DMS153 (cell line): Measurements from ENCODE around the gene SLC34A1.

Source experiments
- DNase-seq: peaks from one replicate; lab custom pipeline; 2025; lab: John Stamatoyannopoulos, UW

Gene SLC34A1

DNA sequence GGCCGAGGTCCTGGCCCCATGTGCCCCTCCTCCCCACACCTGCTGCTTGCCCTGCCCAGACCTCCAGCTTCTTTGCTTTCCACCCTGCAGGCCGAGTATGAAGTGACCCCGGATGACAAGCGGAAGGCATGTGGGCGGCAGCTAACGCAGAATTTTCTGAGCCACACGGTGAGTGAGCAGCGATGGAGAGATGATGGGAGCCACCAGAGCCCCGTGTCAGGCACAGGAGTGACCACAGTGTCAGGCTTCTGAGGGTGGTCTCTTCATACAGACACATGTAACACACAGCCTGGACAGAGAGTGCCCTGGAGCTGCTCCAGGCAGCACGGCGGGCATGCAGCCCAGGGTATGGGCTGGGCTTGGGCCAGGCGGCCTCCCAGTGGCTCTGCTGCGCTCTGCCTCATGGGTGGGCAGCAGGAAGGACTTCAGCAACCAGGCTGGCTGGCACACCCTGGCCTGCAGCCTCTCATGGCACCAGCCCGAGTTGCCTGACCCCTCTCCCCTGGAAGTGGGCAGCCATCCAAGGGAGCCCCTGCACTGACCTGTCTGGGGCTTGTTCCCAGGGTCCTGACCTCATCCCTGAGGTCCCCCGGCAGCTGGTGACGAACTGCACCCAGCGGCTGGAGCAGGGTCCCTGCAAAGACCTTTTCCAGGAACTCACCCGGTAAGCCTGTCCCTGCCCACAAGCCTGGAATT is 48.1 kb downstream of the SLC34A1 start:
- no peak for DNase-seq

- DNase-seq: no peak
Measured at GRCh38 chr5:177432839-177433657, 48.8 kb downstream of the SLC34A1 start.

DNA sequence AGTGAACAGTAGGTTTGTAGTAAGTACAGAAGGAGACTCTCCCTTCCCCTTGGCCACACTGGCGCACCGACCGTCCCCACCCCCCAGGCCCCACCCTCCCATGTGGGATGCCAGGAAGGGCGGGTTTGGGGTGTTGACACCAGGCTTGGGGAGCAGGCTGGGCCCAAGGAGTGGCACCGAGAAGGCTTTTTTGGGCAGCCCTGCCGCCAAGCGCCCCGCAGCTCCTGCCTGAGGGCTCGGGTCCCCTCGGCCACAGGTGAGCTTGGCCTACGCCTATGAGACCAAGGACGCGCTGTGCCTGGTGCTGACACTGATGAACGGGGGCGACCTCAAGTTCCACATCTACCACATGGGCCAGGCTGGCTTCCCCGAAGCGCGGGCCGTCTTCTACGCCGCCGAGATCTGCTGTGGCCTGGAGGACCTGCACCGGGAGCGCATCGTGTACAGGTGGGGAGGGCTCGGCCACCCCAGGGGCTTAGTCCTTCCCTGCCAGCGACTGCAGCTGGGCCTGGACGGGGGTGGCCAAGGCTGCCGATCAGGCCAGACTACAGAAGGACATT is 49.5 kb downstream of the SLC34A1 start:
- DNase-seq: no peak

GRCh38 chr5:177434437-177434836 is 50.2 kb downstream of the SLC34A1 start:
- DNase-seq: no peak

- no peak for DNase-seq
Measured at GRCh38 chr5:177434942-177435738, 50.9 kb downstream of the SLC34A1 start.

GRCh38 chr5:177435847-177436536 is 51.8 kb downstream of the SLC34A1 start:
- DNase-seq: no peak

DNA sequence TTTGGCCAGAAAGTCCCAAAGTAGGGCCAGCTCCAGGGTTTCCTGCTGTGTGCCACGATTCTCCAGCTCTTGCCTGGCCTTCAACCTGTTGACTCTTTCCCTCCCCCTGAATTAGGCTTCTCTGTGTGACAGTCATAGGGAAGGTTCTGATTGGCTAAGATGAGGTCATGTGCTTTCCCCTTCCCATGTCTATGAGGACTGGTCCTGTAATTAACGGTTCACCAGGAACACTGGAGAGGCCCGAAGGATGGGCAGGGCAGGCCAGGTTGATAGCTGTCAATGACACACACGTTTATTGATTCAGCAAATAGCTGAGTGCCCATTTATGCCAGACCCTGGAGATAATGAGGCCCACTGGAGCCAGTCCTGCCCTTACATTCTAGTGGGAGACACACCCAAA is 53.4 kb downstream of the SLC34A1 start:
- no peak for DNase-seq

GRCh38 chr5:177438468-177438867 is 54.2 kb downstream of the SLC34A1 start:
- DNase-seq: no peak

DNA sequence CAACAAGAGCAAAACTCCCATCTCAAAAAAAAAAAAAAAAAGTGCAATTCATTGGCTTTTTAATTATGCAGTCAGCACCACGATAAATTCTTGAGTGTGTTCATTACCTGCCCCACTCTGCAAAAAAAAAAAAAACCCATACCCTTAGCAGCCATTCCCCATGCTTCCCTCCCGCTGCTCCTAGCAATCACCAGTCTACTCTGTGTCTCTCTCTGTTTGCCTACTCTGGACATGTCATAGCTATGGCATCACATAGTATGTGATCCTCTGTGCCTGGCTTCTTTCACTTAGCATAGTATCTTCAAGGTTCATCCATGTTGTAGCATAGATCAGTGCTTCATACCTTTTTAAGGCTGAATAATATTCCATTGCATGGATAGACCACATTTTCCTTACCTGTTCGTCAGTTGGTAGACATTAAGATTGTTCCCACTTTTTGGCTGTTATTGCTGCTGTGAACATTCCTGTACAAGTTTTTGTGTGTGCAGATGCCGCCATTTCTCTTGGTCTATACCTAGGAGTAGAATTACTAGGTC is 55.4 kb downstream of the SLC34A1 start:
- DNase-seq: no peak

DNA sequence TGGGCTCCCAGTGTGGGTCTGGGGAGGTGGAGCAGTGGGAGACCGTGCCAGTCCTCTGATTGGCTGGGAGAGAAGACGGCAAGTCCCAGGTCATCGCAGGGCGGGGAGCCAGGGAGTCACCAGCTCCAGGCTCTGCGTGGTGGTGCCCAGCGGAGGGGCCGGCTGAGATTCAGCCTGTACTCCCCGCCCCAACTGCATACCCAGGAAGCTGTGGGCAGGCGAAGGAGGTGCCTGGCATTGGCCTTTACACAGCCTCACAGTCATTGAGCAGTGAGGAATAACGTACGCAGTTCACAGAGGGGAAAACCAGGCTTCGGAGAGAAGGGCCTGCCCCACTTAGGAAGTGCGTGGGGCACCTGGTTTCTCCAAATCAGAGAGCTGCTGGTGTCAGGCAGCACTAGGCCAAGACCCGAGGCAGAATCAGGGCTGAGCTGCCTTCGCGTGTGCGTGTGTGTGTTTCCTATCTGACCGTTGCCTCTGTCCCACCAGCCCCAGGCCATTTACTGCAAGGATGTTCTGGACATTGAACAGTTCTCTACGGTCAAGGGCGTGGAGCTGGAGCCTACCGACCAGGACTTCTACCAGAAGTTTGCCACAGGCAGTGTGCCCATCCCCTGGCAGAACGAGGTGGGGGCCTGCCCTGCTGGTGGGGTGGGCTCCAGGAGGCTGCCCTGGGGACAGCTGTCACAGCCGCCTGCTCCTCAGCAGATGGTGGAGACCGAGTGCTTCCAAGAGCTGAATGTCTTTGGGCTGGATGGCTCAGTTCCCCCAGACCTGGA is 56.2 kb downstream of the SLC34A1 start:
- DNase-seq: no peak

DNA sequence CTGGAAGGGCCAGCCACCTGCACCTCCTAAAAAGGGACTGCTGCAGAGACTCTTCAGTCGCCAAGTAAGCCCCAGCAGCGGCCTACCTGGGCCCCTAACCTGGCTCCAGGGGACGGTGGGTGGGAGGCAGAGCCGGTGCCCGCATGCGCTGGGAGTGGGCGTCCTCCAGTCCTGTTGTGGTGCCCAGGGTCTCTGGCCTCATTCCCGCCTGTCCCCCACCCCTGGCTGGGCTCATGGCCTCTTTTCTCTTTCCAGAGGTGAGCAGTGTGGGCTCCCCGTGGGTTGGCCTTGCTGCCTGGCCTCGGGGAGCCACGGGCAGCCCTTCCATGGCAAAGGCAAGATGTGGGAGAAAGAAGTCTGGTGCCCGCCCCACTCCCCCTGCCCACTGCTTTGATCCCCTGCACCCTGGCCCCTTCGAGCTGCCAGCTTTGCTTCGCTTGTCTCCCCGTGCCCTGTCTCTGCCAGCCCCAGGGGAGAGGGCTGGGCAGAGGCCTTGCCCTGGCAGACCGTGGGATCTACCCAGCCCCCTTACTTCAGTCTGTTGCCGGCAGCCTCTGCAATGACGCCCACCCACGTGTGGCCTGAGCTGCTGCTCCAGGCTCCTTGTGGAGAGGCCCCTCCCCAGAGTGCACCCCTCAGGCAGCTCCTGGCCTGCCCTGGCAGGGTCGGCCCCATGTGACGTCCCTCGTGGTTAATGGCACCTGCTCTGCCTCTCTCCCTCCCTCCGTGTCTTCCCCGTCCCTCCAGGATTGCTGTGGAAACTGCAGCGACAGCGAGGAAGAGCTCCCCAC is 57.0 kb downstream of the SLC34A1 start:
- DNase-seq: no peak

GRCh38 chr5:177442066-177442826 is 58.0 kb downstream of the SLC34A1 start:
- no peak for DNase-seq

DNA sequence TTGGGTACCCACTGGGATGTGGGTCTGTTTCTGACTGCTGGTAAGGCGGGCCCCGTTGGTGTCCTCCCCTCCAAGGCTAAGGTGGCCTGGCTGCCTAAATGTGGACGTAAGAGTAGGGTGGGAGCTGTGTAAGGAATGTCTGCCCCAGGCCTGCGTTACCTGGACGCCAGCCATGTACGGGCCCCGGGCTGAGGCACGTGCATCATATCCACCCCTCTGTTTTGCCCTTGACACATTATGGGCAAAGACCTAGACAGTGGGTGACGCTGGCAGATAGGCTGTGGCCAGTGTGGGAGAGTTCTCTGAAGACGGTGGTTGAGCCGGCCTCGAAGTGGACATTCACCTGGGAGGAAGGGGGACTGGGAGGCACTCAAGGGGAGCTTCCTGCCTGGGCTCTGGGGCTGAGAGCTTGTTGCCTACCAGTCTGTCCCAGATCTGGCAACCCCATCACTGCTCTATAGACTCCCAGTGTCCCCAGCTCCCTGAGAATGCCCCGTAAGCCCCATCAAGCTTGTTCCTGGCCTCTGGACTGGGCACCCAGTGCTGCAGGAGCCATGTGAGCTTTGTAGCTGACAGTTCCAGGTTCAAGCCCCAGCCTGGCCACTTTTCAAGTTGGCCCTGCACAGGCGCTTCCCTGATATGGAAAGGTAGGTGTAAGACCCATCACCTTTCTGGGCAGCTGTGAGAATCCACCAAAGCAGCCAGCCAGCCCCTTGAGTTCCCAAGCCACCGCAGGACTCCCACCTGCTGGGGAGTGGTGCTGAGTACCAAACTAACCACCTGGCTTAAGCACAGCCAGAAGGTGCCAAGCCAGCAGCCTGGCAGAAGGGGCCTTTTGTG is 59.1 kb downstream of the SLC34A1 start:
- no peak for DNase-seq

DNA sequence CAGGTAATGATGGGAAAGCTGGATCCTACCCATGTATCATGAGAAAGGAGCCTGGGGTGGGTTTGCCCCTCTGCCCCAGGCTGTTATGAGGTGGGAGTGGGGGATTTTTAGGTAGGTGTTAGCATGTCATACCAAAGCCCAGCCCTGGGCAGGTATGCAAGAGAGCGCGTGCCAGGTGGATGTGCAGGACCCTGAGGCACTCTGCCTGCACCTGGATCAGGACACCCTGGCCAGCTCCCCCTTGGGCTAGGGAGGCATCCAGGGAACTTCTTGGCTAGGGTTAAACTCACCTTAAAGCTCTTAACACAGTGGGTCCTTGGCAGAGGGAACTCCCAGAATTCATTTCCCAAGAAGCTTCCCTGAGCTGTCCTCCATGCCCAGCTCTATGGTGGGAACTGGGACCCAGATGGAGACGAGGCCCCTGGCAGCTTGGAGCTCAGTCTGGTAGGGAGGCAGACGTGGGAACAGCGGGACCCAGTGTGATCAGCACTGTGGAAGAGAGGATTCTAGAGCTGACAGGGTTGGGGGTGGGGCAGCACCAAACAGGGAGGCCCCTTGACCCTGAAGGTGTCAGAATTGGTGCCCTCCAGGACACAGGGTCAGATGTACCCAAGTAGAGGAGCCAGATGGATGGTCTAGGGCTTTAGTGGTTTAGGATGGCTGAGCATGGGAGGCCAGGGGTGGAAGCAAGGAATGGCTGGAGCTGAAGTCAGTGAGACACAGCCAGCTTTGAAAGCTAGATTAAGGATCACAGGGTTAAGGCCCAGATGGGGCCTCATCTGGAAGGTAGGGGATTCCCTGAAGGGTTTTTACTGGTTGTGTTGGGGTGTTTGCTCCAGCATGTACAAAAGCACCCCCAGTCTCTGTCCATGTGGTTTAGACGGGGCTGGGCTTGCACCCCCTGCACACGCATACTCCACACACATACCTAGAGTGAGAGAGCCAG is 60.1 kb downstream of the SLC34A1 start:
- no peak for DNase-seq

DNA sequence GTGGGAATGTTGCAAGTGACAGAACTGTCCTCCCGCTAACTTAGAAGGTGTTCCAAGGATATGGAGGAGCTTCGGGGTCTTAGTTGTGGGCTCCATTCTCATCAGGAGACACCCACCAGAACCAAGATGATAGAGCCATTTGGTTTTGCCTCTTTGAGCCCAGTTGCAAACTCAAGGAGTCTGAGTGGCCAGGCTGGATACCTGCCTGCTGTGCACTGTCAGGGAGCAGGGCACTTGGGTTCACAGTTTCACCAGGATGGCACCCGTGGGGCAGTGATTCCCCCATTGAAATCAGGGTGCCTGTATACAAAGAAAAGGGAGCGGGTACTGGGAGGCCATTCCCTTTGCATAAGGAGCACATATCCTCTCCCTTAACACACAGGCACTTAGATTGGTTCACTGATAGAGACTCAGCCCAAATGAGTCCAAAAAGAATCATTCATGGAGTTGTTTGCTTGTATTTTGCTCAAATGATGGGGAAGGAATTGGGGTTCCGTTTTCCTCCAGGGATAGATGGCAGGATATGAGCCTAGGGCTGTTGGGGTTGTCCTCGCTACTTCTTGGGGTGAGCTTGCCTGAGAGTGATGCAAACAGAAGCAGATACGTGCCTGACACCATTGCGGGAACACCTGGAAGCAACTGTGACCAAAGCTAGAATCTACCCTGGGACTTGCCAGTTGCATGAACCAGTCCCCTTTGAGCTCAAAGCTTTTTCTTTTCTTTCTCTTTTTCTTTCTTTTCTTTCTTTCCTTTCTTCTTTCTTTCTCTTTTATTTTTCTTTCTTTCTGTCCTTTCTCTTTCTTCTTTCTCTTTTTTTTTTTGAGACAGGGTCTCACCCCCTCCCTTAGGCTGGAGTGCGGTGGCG is 61.0 kb downstream of the SLC34A1 start:
- no peak for DNase-seq

DNA sequence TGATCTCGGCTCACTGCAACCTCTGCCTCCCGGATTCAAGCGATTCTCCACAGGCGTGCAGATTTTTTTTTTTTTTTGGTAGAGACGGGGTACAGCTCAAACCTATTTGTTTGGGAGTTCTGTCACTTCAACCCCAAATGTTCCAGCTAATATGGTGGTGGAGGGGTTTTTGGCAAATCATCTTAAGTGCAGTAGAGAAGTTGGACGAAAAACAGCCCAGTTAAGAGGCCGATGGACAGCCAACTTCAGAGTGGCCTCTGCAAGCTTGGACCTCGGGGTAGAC is 61.6 kb downstream of the SLC34A1 start:
- no peak for DNase-seq
